Prostate gland (tissue), 2 donors: Measurements from ENCODE around the gene SMIM31. TPM values are rescaled to one million over a fixed set of nuclear protein-coding genes. Genes with fewer than 3 reads are reported as not detected.

Experiments used
- DNase-seq: peaks from one replicate; pipeline ENCODE4 v3.0.0-alpha.2; 2019; ENCODE audit warnings: low spot score
- H3K27ac ChIP-seq, 2 donors: fragments of 200-600 bp; sonication (generic); 2 replicates each; pipeline ENCODE4 v1.5.1; 2017 to 2019
- H3K27me3 ChIP-seq: fragments of 200-600 bp; sonication (generic); replicated peaks from 2 replicates; pipeline ENCODE4 v1.5.1; 2019; ENCODE audit not compliant: insufficient read depth
- H3K36me3 ChIP-seq, 2 donors: fragments of 200-600 bp; sonication (generic); 1 replicate in 1 of 2; 2 replicates in 1 of 2; pipeline versions ENCODE4 v1.5.1 to v1.8.1; 2017 to 2019
- H3K4me1 ChIP-seq: fragments of 200-600 bp; sonication (generic); replicated peaks from 2 replicates; pipeline ENCODE4 v1.5.1; 2019
- H3K4me3 ChIP-seq, 2 donors: fragments of 200-600 bp; sonication (generic); 2 replicates each; pipeline ENCODE4 v1.5.1; 2017 to 2019
- H3K9me3 ChIP-seq: fragments of 200-600 bp; sonication (generic); 2 replicates; pipeline ENCODE4 v1.5.1; 2017
- POLR2A ChIP-seq: fragments of 450-650 bp; IDR thresholded peaks from one replicate; pipeline ENCODE4 v1.6.1; 2016; ENCODE audit warnings: antibody characterized with exemption, mild to moderate bottlenecking
- POLR2AphosphoS5 ChIP-seq: sonication (generic); formaldehyde crosslinking; IDR thresholded peaks from one replicate; pipeline ENCODE4 v1.6.1; 2017; ENCODE audit warnings: antibody characterized with exemption
- WGBS: methylation state at CpG from one replicate; pipeline ENCODE4 v1.1.5; 2018; 5-methylcytosine and 5-hydroxymethylcytosine counted together
- intact Hi-C: fragments of 100-400 bp; cut with DNase I; formaldehyde crosslinking; loops from one replicate; pipeline ENCODE4 v1.14.2; 2022
- total RNA-seq, 2 donors: library from RNA; depleted of rRNA; stranded (reverse); fragments of >200 nt; gene quantifications; one replicate each; pipeline ENCODE4 v1.1.0, GENCODE V29; 2016
- TF ChIP-seq, protein P1 (sequence below), 4 experiments: fragments of 200-600 bp in 2 of 4; fragments of 450-650 bp in 2 of 4; sonication (generic) in 2 of 4; IDR thresholded peaks; 1 replicate in 3 of 4; 2 replicates in 1 of 4; pipeline ENCODE4 v1.5.1; 2016 to 2019; ENCODE audit warnings: antibody characterized with exemption in 4 of 4, mild to moderate bottlenecking in 2 of 4, moderate library complexity in 2 of 4

Gene SMIM31
- total RNA-seq, 2 donors from 2014 or later, result 0.96 to 1.8 TPM

- no peak overlapping the region for H3K4me3 ChIP-seq
- no peak overlapping the region for H3K27ac ChIP-seq
- no peaks in the 10 kb centered on the region for H3K27me3 ChIP-seq
- H3K36me3 ChIP-seq, result no peaks in the 10 kb centered on the region
- intact Hi-C loops, result no loop called here
- no peaks in the 10 kb centered on the region for H3K9me3 ChIP-seq
- no peaks in the 10 kb centered on the region for H3K4me1 ChIP-seq
- whole genome bisulfite sequencing, result 61% methylated on average over 2 of the region's 2 CpGs
- no peak for DNase-seq
- TF ChIP-seq POLR2A (no peak), POLR2AphosphoS5 (no peak)
- TF ChIP-seq, protein P1, sequence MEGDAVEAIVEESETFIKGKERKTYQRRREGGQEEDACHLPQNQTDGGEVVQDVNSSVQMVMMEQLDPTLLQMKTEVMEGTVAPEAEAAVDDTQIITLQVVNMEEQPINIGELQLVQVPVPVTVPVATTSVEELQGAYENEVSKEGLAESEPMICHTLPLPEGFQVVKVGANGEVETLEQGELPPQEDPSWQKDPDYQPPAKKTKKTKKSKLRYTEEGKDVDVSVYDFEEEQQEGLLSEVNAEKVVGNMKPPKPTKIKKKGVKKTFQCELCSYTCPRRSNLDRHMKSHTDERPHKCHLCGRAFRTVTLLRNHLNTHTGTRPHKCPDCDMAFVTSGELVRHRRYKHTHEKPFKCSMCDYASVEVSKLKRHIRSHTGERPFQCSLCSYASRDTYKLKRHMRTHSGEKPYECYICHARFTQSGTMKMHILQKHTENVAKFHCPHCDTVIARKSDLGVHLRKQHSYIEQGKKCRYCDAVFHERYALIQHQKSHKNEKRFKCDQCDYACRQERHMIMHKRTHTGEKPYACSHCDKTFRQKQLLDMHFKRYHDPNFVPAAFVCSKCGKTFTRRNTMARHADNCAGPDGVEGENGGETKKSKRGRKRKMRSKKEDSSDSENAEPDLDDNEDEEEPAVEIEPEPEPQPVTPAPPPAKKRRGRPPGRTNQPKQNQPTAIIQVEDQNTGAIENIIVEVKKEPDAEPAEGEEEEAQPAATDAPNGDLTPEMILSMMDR (IDR thresholded peaks at IDR 0.05), result no peak
These were observed 59.6 kb downstream of the SMIM31 start for GRCh38 chr4:164813554-164813953.

DNA sequence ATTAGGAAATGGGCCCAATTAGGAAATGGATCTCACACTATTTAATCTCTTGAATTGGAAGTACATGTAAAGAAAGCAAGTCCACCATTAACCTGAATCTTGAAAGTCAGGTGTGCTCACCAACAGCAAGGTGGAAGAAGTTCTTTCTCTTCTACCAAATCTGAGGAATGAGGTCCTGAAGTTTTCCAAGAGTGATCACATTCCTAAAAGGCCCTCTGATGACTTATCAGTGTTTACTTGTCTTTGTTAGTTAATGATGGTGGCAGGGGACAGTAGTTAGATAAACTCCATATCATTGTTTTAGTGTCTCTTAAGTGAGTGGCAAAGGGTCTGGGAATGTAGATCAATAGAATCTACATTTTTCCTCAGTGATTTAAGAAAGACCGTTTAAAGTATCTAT lies 61.8 kb downstream of the SMIM31 start:
- Histone ChIP-seq H3K4me3 (no peak overlapping the region), H3K9me3 (no peaks in the 10 kb centered on the region), H3K27ac (no peak overlapping the region), H3K4me1 (no peaks in the 10 kb centered on the region), H3K27me3 (no peaks in the 10 kb centered on the region), H3K36me3 (no peaks in the 10 kb centered on the region)
- intact Hi-C loops, result no loop called here
- TF ChIP-seq POLR2A, result no peak
- TF ChIP-seq, protein P1 (IDR thresholded peaks at IDR 0.05), result no peak
- TF ChIP-seq POLR2AphosphoS5, result no peak
- 53% methylated on average over 1 of the region's 1 CpG for WGBS
- no peak for DNase-seq

DNA sequence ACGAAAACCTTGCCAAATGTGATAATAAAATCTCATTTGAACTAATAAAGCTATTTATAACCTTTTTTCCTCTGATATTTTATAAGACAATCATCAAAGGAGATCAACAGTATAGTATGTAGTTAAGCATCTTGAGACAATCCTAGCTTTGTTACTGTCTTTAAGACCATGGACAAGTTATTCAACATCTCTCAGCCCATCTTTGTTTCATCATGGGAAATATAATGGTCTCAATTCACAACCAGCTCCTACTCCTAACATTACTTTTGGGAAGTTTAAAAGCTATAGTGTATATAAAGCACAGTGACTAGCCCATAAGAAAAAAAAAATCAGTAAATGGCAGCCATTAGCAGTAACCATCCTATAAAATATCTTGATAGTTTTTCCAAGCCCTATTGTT lies 65.4 kb downstream of the SMIM31 start:
- intact Hi-C loops, result no loop called here
- TF ChIP-seq POLR2A (no peak), POLR2AphosphoS5 (no peak)
- TF ChIP-seq, protein P1 (IDR thresholded peaks at IDR 0.05), result no peak
- 50% methylated on average over 1 of the region's 1 CpG for WGBS
- Histone ChIP-seq H3K27ac (no peak overlapping the region), H3K36me3 (no peaks in the 10 kb centered on the region), H3K4me3 (no peak overlapping the region), H3K4me1 (no peaks in the 10 kb centered on the region), H3K9me3 (no peaks in the 10 kb centered on the region), H3K27me3 (no peaks in the 10 kb centered on the region)
- no peak for DNase-seq

GRCh38 chr4:164821711-164822110 lies 67.8 kb downstream of the SMIM31 start:
- WGBS, result 27% methylated on average over 4 of the region's 4 CpGs
- no peak for DNase-seq
- no peak overlapping the region for H3K4me3 ChIP-seq
- no peaks in the 10 kb centered on the region for H3K9me3 ChIP-seq
- TF ChIP-seq POLR2A, result no peak
- TF ChIP-seq POLR2AphosphoS5, result no peak
- TF ChIP-seq, protein P1 (IDR thresholded peaks at IDR 0.05), result no peak
- no peak overlapping the region for H3K27ac ChIP-seq
- H3K27me3 ChIP-seq, result no peaks in the 10 kb centered on the region
- no peaks in the 10 kb centered on the region for H3K4me1 ChIP-seq
- H3K36me3 ChIP-seq, result no peaks in the 10 kb centered on the region
- intact Hi-C loops, result no loop called here

DNA sequence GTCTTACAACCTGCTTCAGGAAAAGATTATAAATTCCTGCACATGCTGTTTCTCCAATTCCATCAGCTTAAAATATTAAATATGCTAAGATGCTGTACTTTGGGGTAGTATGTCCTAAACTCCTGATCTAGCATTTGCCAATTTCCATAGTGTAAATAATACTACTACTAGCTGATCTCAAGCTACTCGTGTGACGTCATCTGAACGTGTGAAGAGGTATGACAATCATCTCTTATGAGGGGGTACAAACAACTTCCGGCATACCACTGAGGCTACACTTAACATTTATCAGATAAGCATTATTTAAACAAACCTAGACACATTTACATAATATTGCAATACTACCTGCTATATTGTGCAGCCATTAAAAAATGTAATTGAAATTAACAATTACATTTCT lies 70.7 kb downstream of the SMIM31 start:
- 87% methylated on average over 4 of the region's 4 CpGs for WGBS
- TF ChIP-seq, protein P1 (IDR thresholded peaks at IDR 0.05), result no peak
- no peak for TF ChIP-seq POLR2AphosphoS5
- no peak for TF ChIP-seq POLR2A
- intact Hi-C loops, result no loop called here
- H3K4me3 ChIP-seq, result no peak overlapping the region
- H3K36me3 ChIP-seq, result no peaks in the 10 kb centered on the region
- no peak overlapping the region for H3K27ac ChIP-seq
- H3K27me3 ChIP-seq, result no peaks in the 10 kb centered on the region
- no peaks in the 10 kb centered on the region for H3K4me1 ChIP-seq
- H3K9me3 ChIP-seq, result no peaks in the 10 kb centered on the region
- no peak for DNase-seq
